H54 (cell line): Measurements from ENCODE around the gene PTPN13.

Experiments used
- DNase-seq: peaks from one replicate; pipeline ENCODE4 v3.0.0; 2011; ENCODE audit warnings: low spot score, mixed read lengths; ENCODE audit not compliant: insufficient read length
- FAIRE-seq: peaks from 3 replicates; lab custom pipeline; 2011; peaks lifted over from hg19 to GRCh38; lab: Jason Lieb, UNC
- POLR2A ChIP-seq: IDR thresholded peaks from 2 replicates; pipeline ENCODE4 v1.6.1; 2011; ENCODE audit warnings: low read depth, mild to moderate bottlenecking, low read length

Gene PTPN13

DNA sequence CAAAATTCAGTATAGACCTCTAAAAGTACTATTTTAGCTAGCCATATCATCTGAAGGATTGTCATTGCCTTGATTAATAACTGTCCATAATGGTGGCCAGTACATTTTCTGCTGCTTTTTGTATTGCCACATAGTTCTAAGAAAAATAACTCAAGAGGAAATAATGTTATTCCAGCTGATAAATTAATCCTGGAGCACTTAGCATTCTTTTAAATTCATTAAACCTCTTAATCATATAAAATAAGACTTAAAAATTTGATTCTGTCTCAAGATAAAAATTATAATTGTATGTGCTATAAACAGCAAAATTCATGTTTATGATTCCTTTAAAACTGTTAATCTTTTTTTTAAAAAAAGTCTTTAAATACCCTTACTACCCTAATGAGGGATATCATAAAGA, 12.7 kb downstream of the PTPN13 start:
- FAIRE-seq (no peak), DNase-seq (no peak)
- no peak for TF ChIP-seq POLR2A

DNA sequence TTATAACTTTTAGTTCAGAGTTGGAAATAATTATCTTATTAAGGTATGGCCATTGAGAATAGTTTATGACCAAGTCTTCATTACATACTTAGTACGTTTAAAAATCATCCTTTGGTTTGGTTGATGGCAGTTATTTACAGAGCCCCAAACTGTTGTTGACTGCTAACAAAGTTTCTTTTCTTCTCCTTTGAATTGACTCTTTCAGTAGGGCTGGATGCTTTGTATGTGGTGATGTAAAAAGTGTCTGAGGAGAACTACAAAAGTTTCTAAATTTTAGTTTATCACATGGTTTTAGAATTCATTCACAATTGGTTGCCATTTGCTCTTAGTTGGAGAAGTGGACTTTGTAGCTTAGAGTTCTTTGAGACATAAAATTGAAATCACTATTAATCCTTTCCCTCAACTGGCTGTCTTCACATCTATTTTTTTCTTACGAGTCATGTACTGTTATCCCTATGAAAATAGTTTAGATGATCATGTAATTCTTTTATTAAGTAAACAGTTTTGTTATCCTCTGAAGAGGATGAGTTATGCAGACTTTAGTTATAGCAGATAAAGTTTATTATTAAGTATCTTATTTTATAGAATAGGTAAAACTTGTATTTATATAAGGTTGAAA, 14.8 kb downstream of the PTPN13 start:
- no peak for DNase-seq
- no peak for FAIRE-seq
- no peak for TF ChIP-seq POLR2A

DNA sequence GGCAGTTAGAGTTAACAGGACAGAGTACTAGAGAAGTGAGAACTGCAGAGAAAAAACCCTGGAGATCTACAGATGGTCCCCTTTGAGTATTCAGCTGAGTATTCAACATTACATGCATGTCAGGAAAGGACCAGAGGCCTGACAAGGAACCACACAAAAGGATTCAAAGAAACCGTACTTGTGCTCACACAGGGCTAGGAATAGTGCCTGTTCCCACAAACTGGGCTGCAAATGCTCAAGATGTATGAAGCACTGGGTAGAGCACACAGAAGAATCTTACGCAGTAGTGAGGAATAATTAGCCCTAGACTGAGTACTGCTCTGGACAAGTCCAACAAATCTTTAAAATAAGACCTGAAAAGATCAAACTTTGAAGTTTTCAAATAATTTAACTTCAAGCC, 17.6 kb downstream of the PTPN13 start:
- DNase-seq, result no peak
- FAIRE-seq, result no peak
- TF ChIP-seq POLR2A, result no peak

DNA sequence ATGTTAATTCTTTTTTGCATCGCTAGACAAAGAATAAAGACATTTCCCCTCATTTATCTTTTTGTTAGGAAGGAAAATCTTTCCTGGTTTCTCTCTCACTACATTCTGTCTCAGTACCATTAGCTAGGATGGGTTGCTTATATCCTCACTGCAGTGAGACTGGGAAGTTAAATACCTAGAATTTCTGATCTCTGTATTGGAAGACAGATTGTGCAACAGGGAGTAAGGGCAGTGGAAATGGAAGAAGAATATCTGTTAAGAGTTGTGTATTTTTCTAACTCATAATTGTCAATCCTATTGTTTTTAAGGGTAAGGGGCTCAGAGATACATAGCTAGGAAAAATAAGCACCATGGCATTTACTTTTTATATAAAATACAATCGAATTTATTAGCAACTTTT, 19.6 kb downstream of the PTPN13 start:
- DNase-seq (no peak), FAIRE-seq (no peak)
- no peak for TF ChIP-seq POLR2A

DNA sequence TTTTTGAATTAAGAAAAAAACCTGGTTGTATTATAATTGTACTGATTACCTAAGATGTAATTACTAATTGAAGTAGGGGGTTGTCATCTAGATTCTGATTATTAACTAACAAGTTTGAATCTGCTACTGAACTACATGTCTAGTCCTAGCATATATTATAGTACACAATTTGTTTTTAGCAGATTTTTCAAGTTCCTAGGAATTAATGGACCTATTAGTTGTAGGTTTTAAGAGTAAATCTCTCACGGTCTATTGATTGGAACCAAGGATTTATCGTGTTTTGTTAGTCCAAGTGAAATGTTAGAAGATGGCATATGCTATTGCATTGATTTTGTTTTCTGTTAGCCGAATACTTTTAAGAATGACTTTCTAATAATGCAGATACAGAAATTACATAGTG, 20.8 kb downstream of the PTPN13 start:
- DNase-seq, result no peak
- no peak for FAIRE-seq
- no peak for TF ChIP-seq POLR2A

DNA sequence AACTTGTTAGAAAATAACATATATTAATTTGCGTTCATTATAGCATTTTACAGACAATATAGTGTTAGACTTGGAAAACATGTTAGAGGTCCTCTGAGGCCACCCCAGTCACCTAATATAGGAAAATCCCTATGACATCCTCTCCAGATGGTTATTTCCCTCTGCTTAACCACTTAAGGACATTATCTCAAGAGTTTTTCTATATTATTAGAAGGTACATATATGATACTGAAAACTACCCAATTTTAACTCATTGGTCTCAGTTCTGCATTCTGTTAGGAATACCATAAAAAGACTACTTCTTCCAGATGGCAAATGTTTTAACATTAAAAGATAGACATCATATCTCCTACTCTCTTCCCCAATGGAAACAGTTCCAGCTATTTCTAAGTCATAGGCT, 21.4 kb downstream of the PTPN13 start:
- TF ChIP-seq POLR2A, result no peak
- no peak for FAIRE-seq
- DNase-seq, result no peak

DNA sequence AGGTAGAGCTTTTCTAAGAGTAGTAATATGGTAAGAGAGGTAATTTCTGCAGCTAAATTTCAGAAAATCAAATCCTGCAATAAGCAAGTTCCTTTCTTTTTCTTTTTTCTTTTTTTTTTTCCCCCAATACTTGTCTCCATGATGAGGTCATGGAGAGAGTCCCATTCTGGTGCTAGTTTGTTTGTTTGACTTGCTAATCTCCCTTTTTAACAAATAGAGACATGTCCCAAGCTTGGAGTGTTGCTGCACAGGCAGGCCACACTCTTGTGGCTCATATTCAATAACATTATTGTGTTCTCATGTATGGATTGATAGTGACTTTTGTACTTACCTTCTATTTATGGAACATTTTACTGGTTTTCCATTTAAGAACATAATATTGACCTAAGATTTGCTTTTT, 25.5 kb downstream of the PTPN13 start:
- TF ChIP-seq POLR2A, result no peak
- DNase-seq (no peak), FAIRE-seq (no peak)

DNA sequence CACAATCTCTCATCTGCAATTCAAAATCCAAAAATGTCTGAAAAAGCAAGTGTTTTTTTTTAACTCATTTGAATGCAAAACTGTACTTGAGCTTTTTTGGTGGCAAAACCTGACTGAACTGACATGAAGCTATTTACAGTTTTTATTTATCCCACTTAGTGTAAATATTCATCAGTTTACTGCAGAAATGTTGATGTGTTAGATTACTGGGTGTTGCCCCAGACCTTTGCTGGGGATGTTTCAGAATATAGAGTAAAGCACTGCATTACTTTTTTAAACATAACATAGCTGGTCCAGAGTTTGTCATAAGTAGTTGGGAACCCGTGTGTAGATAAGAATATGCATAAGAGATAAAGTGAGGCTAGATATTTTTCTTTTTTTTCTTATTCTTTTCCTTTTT, 27.3 kb downstream of the PTPN13 start:
- no peak for FAIRE-seq

DNA sequence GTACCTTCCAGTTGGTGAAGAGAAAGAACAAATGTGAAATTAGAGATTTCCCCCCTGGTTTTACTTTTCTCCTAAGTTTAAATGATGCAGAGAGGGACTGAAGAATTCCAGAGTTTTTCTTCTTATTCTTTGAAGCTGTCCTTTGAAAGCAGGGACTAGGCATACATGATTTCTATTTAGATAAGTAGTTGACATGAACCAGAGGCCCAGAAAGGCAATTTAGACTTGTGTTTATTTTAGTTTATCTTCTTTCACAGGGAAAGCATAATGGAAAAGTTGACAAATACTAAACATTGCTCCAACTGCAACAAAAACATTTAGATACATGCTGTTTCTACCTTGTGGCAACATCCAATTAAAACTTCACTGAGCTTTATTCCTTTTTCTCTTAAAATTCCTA, 32.0 kb downstream of the PTPN13 start:
- TF ChIP-seq POLR2A, result no peak
- no peak for FAIRE-seq
- no peak for DNase-seq

More for the DNA sequence above, 27.3 kb downstream of the PTPN13 start:
- no peak for DNase-seq
- no peak for TF ChIP-seq POLR2A

DNA sequence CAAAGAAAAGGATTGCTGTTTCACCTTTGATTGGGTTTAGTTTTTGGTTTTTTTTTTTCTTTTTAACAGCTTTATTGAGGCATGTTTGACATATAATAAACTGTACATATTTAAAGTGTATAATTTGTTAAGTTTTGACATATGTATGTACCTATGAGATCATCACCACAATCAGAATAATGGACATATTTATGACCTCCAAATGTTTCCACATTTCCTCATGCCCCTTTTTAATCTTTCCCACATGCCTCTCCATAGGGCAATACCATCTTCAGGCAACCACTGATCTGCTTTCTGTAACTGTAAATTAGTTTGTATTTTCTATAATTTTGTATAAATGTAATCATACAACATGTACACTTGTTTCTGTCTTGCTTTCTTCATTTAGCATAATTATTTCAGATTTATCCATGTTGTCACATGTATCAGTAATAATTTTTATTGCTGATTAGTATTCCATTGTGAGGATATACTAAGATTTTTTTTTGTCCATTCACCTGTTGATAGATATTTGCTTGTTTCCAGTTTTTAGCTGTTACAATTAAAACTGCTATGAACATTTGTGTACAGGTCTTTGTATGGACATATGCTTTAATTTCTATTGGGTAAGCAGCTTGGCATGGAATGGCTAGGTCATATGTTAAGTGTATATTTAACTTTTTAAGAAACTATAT, 33.5 kb downstream of the PTPN13 start:
- no peak for FAIRE-seq
- no peak for TF ChIP-seq POLR2A
- DNase-seq, result no peak

DNA sequence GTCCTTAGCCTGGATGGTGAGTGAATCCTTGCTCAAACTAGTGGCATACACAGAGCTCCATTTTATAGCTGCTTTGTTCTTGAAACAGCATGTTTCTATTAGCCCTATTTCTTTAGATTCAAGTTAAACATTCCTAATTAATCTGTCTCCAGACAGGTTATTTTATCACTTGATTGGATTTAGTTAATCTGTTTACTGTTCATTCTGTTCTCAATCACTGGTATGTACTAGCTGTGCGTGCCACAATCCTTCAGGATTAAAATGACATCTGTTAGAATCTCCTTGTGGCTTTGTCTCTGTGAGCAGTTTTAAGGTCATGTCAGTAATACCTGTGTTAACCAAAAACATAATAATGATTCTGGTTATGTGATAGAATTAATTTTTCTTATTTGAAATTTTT, 36.5 kb downstream of the PTPN13 start:
- TF ChIP-seq POLR2A, result no peak
- no peak for DNase-seq
- FAIRE-seq, result no peak

DNA sequence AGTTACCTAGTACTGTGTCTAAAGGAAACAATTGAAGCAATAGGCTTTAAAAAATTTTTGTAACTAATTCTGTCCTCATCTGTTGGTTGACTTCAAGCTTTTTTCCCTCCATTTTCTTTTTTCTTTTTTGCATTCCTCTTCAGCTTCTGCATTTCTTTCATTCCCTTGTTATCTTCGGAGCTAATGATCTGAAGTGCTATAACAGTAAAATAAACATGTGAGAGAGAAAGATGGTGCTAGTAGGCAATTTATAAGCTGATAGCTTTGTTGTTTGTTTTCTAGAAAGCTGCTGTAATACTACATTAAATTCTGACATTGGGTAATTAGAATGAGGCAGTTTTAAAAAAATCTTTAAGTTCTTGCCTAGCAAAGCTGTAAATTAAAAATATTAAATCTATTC, 37.1 kb downstream of the PTPN13 start:
- no peak for FAIRE-seq
- no peak for TF ChIP-seq POLR2A
- DNase-seq, result no peak

DNA sequence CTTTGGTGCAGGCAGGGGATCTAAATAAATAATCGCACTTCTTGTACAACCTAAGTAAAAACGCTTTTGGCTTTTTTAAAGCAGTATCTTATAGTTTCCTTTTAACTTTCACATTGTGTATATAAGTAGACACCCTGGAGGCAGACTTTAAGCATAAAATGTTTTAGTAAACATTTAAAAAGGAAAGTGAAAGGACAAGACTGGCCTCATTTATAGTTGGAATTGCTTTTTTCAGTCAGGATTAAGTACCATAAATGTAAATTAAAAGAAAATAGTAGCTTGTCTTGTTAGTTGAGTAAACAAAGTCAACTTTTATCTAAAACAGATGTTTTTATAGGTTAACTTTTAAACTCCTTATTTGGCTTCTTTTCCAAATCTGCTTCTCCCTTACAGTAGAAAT, 39.7 kb downstream of the PTPN13 start:
- no peak for FAIRE-seq
- DNase-seq, result no peak
- TF ChIP-seq POLR2A, result no peak

DNA sequence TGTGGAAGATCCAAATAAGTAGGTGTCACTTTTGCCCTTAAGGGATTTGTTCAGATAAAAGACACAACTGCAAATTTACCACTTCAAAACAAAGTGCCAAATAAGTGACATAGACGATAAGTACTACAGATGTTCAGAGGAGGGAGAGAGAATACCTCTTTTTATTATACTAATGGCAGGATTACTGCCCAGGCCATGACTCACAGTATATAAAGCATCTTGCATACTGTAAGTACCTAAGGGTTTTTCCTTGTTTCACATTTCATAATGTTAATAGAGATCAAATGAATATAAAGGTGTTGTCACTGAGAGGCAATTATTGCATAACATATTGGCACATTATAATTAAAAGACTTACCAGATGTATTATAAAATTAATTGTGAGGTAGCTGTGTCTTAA, 46.4 kb downstream of the PTPN13 start:
- TF ChIP-seq POLR2A, result no peak
- DNase-seq (no peak), FAIRE-seq (no peak)

DNA sequence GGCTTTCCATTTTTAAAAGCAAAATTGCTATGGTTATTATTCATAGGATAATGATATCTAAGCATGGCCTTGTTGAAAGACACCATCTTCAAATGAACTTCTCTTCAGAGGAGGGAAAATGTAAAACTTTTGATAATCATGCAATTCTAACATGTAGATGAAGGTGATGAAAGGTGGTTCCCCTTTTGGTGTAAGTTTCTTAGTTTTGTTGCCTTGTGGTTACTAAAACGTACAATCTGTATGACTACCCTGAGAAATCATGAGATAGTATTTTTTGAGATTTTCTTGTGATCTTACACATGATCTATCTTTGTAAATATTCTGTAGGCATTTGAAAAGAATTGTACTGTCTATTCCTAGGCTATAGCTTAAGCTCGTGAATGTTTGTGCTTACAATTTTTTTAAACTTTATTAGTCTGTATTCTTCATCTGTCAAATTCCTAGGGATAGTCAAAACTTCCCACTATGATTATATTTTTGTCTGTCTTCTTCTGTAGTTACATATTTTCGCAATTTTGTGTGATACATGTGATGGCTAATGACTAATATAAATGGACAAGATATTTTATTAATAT, 47.5 kb downstream of the PTPN13 start:
- DNase-seq (no peak), FAIRE-seq (no peak)
- TF ChIP-seq POLR2A, result no peak
